ENCODE results near the gene DEFB114.

DNA sequence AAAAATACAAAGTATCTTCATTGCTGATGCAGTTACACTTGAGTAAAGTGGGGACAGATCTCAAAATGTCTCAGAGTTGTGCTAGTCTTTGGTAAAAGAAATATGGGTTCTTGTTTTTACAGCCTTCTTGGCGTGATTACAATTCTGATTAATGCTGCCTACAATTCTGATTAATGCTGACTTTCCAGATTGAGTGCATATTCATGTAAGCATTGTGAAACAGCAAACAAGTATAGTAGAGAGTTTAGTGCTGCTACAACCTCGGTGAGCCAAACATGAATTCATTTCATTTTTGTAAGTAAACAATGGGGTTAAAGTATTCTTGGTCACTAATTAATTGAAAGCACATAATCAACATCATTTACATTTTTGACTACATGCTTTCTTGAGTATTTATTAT lies 5.6 kb upstream of the DEFB114 start, which contains the start of gene DEFB113:
- TF ChIP-seq ZBTB21 (CRISPR knock-in tag; IDR thresholded peaks at IDR 0.05) (no peak), JUND (CRISPR knock-in tag; IDR thresholded peaks at IDR 0.05) (no peak), MYNN (CRISPR knock-in tag; IDR thresholded peaks at IDR 0.05; ENCODE audit: low read depth) (no peak), ETV5 (CRISPR knock-in tag; IDR thresholded peaks at IDR 0.05; ENCODE audit: borderline replicate concordance) (no peak)
- TF ChIP-seq, protein P1, sequence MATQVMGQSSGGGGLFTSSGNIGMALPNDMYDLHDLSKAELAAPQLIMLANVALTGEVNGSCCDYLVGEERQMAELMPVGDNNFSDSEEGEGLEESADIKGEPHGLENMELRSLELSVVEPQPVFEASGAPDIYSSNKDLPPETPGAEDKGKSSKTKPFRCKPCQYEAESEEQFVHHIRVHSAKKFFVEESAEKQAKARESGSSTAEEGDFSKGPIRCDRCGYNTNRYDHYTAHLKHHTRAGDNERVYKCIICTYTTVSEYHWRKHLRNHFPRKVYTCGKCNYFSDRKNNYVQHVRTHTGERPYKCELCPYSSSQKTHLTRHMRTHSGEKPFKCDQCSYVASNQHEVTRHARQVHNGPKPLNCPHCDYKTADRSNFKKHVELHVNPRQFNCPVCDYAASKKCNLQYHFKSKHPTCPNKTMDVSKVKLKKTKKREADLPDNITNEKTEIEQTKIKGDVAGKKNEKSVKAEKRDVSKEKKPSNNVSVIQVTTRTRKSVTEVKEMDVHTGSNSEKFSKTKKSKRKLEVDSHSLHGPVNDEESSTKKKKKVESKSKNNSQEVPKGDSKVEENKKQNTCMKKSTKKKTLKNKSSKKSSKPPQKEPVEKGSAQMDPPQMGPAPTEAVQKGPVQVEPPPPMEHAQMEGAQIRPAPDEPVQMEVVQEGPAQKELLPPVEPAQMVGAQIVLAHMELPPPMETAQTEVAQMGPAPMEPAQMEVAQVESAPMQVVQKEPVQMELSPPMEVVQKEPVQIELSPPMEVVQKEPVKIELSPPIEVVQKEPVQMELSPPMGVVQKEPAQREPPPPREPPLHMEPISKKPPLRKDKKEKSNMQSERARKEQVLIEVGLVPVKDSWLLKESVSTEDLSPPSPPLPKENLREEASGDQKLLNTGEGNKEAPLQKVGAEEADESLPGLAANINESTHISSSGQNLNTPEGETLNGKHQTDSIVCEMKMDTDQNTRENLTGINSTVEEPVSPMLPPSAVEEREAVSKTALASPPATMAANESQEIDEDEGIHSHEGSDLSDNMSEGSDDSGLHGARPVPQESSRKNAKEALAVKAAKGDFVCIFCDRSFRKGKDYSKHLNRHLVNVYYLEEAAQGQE (IDR thresholded peaks at IDR 0.05; ENCODE audit: borderline replicate concordance in 1 of 2, low read depth in 1 of 2, low read length in 2 of 2): no peak
